ENCODE results near the gene DTD1. TPM values are rescaled to one million over a fixed set of nuclear protein-coding genes. Genes with fewer than 3 reads are reported as not detected.

Gene DTD1
- total RNA-seq, 1 donor from 2014 or later, result 23.7 TPM

- TF ChIP-seq, protein P1, sequence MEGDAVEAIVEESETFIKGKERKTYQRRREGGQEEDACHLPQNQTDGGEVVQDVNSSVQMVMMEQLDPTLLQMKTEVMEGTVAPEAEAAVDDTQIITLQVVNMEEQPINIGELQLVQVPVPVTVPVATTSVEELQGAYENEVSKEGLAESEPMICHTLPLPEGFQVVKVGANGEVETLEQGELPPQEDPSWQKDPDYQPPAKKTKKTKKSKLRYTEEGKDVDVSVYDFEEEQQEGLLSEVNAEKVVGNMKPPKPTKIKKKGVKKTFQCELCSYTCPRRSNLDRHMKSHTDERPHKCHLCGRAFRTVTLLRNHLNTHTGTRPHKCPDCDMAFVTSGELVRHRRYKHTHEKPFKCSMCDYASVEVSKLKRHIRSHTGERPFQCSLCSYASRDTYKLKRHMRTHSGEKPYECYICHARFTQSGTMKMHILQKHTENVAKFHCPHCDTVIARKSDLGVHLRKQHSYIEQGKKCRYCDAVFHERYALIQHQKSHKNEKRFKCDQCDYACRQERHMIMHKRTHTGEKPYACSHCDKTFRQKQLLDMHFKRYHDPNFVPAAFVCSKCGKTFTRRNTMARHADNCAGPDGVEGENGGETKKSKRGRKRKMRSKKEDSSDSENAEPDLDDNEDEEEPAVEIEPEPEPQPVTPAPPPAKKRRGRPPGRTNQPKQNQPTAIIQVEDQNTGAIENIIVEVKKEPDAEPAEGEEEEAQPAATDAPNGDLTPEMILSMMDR (IDR thresholded peaks at IDR 0.05; ENCODE audit: unreplicated experiment), result no peak
- Mint-ChIP-seq H3K4me1 (no peaks in the 10 kb centered on the region), H3K9me3 (no peaks in the 10 kb centered on the region), H3K27me3 (ENCODE audit: low read depth) (no peaks in the 10 kb centered on the region), H3K4me3 (no peak overlapping the region), H3K36me3 (no peaks in the 10 kb centered on the region), H3K27ac (no peak overlapping the region)
- no peak for DNase-seq (ENCODE audit: low spot score in 2 of 2, unreplicated experiment in 2 of 2)
Observed at GRCh38 chr20:18683839-18684238, 96.0 kb downstream of the DTD1 start.

- no peaks in the 10 kb centered on the region for H3K36me3 Mint-ChIP-seq
- no peaks in the 10 kb centered on the region for H3K27me3 Mint-ChIP-seq (ENCODE audit: low read depth)
- no peak for DNase-seq (ENCODE audit: low spot score in 2 of 2, unreplicated experiment in 2 of 2)
- no peak overlapping the region for H3K4me3 Mint-ChIP-seq
- no peaks in the 10 kb centered on the region for H3K4me1 Mint-ChIP-seq
- TF ChIP-seq, protein P1 (IDR thresholded peaks at IDR 0.05; ENCODE audit: unreplicated experiment), result no peak
- no peak overlapping the region for H3K27ac Mint-ChIP-seq
- no peaks in the 10 kb centered on the region for H3K9me3 Mint-ChIP-seq
Observed at GRCh38 chr20:18684775-18685174, 96.9 kb downstream of the DTD1 start.

DNA sequence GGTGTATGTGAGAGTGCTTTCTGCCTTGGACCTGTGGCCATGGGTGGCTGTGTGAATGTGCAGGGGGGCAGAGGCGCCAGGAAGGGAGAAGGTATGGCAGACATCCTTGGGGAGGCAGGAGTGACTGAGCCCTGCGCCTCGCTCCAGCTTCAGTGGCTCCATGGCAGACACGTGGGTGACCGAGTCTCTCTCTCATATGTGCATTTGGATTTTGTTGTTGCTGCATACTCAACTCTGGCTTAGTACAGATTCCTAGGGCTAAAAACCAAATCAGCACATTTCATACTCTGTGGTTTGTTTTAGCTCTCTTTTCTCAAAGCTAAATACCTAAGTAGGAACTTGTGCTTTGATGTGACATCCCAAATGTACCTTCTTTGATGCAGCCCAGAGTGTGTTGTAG, 97.6 kb downstream of the DTD1 start:
- Mint-ChIP-seq H3K4me1 (no peaks in the 10 kb centered on the region), H3K27ac (no peak overlapping the region)

GRCh38 chr20:18686696-18687095, 98.8 kb downstream of the DTD1 start:
- TF ChIP-seq, protein P1 (IDR thresholded peaks at IDR 0.05; ENCODE audit: unreplicated experiment), result no peak
- no peaks in the 10 kb centered on the region for H3K27me3 Mint-ChIP-seq (ENCODE audit: low read depth)
- no peak overlapping the region for H3K4me3 Mint-ChIP-seq
- no peaks in the 10 kb centered on the region for H3K36me3 Mint-ChIP-seq
- no peaks in the 10 kb centered on the region for H3K4me1 Mint-ChIP-seq
- H3K27ac Mint-ChIP-seq, result no peak overlapping the region
- no peak for DNase-seq (ENCODE audit: low spot score in 2 of 2, unreplicated experiment in 2 of 2)
- H3K9me3 Mint-ChIP-seq, result peaks cover 3% of the 10 kb centered on the region

More for the DNA sequence above, 97.6 kb downstream of the DTD1 start:
- Mint-ChIP-seq H3K9me3 (peaks cover 3% of the 10 kb centered on the region), H3K27me3 (ENCODE audit: low read depth) (no peaks in the 10 kb centered on the region), H3K36me3 (no peaks in the 10 kb centered on the region), H3K4me3 (no peak overlapping the region)
- TF ChIP-seq, protein P1 (IDR thresholded peaks at IDR 0.05; ENCODE audit: unreplicated experiment), result no peak
- no peak for DNase-seq (ENCODE audit: low spot score in 2 of 2, unreplicated experiment in 2 of 2)

DNA sequence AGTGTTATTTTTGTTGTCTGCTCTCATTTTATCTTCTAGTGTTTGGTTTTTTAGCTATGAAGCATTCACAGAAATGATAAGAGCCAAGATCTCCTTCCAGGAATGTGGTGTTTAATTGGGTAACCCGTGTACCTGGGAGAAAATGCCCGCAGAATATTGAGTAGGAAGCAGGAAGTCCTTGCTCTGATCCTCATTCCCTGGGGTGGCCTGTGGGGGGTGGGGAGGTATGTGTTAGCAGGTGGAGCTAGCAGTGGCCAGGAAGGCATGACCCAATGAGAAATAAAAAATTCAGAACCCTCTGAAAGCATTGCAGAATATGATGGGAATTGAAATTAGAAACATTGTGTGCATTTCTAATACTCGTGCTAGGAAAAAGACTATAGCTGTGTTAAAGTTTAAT, 100.8 kb downstream of the DTD1 start:
- peaks cover 3% of the 10 kb centered on the region for H3K4me1 Mint-ChIP-seq
- H3K27ac Mint-ChIP-seq, result no peak overlapping the region
- no peaks in the 10 kb centered on the region for H3K27me3 Mint-ChIP-seq (ENCODE audit: low read depth)
- H3K4me3 Mint-ChIP-seq, result no peak overlapping the region
- peaks cover 3% of the 10 kb centered on the region for H3K9me3 Mint-ChIP-seq
- H3K36me3 Mint-ChIP-seq, result no peaks in the 10 kb centered on the region
- TF ChIP-seq, protein P1 (IDR thresholded peaks at IDR 0.05; ENCODE audit: unreplicated experiment), result no peak
- no peak for DNase-seq (ENCODE audit: low spot score in 2 of 2, unreplicated experiment in 2 of 2)

DNA sequence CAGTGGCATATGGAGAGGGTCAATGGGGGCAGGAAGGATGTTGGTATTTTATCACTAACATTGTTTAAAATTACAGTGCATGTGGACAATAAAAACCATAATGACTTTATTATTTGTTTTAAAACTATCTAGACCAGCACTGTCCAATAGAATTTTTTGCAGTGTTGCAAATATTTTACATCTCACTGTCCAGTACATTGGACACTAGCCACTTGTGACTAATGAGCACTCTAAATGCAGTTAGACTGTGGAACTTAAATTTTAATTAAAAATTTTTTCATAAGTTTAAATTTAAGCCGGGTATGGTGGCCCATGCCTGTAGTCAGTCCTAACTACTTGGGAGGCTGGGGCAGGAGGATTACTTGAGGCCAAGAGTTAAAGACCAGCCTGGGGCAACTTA, 101.7 kb downstream of the DTD1 start:
- Mint-ChIP-seq H3K36me3 (no peaks in the 10 kb centered on the region), H3K4me3 (no peak overlapping the region), H3K9me3 (peaks cover 3% of the 10 kb centered on the region), H3K4me1 (peaks cover 3% of the 10 kb centered on the region), H3K27ac (no peak overlapping the region), H3K27me3 (ENCODE audit: low read depth) (no peaks in the 10 kb centered on the region)
- DNase-seq (ENCODE audit: low spot score in 2 of 2, unreplicated experiment in 2 of 2), result no peak
- TF ChIP-seq, protein P1 (IDR thresholded peaks at IDR 0.05; ENCODE audit: unreplicated experiment), result no peak

Data from mesothelial cell of epicardium (in vitro differentiated cells).